Mucosa of gallbladder (tissue), 1 donor: ENCODE results near the gene CLN5. TPM values are rescaled to one million over a fixed set of nuclear protein-coding genes. Genes with fewer than 3 reads are reported as not detected.
A peak's percentile ranks its signal among the peaks of the same experiment; 100 is the strongest.

Experiments
- DNase-seq: peaks from one replicate; pipeline ENCODE4 v3.0.0-alpha.2; 2020; ENCODE audit warnings: low spot score
- total RNA-seq: library from RNA; stranded (reverse); gene quantifications from one replicate; pipeline ENCODE4 v1.2.1, GENCODE V29; 2021
- donor health status: DM: no; HTN: no; CAD: no.

CLN5 gene
- total RNA-seq, 1 donor from 2014 or later: 56.9 TPM

- DNase-seq: no peak
Observed at GRCh38 chr13:77016888-77017623, 25.2 kb downstream of the CLN5 start.

DNA sequence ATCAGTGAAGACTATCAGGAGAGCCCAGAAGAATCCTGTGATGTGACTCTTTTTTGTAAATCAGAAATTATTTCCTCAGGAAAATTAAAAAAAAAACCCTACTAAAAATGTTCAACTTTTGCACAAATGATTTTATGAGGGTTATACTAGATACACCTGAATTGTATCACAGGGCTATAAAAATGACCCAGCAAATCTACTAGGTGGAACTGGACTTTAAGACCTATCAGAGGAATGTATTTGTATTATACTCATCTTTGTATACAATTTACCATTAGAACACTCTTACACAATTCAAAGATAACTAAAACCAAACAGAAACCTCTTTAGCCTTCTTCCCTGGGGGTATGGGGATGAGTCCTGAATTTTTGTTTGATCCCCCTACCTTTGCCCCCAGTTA is 27.9 kb downstream of the CLN5 start:
- no peak for DNase-seq

- DNase-seq: no peak
Observed at GRCh38 chr13:77022341-77022740, 30.5 kb downstream of the CLN5 start.

DNA sequence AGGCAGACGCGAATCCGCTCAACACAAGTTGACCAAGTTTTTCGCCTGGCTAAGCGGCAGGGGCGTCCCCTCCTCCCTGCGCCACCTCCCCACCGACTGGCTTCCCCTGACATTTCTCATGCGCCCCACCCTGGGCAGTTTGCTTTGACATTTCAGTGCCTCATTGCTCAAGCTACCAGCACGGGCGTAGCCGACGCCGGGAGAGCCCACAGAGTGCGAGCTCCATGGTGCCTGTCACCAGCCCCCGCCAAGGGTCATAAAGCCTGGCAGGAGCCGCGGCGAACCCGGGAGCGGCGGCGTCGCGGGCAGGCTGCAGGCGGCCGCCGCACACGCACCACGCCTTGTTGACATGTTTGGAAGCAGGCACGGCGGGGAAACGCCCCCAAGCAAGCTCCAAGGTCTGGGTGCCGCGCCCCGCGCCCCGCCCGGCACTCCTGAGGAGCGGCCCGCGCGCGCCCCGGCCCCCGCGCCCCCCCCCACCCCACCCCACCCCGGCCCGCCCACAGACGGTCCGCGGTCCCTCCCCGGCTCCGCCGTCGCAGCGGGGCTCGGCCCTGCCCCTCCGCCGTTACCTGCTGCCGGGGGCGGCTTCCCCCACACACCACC is 34.5 kb downstream of the CLN5 start:
- peak; percentile 81 for DNase-seq

- peak; percentile 84 for DNase-seq
Observed at GRCh38 chr13:77026861-77027621, 35.2 kb downstream of the CLN5 start, which contains the start of gene FBXL3. TSS of gene FBXL3 (minus strand) at chr13:77027159. CDS start at chr13:77021860, 5,299 bp downstream.

DNA sequence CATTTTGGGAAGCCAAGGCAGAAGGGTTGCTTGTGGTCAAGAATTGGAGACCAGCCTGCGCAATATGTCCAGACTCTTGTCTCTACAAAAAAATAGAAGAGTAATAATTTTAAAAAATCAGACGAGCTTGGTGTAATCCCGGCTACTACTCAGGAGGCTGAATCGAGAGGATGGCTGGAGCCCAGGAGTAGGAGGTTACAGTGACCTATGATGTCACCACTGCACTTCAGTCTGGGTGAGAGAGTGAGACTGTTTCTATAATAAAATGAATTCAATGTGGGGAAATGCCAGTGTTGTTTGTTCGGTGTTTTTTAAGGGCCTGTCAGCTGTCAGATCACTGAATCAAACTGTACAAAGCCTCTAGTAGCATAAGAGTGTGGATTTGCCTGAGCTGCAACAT is 36.3 kb downstream of the CLN5 start:
- no peak for DNase-seq

GRCh38 chr13:77029436-77029835 is 37.6 kb downstream of the CLN5 start:
- no peak for DNase-seq

- no peak for DNase-seq
Observed at GRCh38 chr13:77031656-77032243, 39.9 kb downstream of the CLN5 start.

DNA sequence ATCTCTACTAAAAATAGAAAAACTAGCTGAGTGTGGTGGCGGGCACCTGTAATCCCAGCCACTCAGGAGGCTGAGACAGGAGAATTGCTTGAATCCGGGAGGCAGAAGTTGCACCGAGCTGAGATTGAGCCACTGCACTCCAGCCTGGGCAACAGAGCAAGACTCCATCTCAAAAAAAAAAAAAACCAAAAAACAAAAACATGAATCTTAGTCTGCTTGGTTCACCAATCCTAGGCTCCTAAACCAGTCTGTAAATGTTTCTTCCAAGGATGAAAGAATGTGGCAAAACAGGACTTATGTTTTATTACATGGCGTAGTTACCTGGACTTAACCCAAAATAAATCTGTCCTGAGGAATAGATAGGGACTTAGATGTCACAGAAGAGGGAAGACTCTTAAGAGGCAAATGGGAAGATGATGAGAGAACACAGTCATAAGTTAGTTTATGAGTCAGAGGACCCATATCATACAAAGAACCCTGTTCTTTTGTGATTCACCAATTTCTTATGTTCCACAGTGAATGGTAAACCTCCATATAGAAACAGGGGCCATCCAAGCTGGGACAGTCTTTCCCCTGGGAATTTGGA is 41.9 kb downstream of the CLN5 start:
- DNase-seq: no peak

DNA sequence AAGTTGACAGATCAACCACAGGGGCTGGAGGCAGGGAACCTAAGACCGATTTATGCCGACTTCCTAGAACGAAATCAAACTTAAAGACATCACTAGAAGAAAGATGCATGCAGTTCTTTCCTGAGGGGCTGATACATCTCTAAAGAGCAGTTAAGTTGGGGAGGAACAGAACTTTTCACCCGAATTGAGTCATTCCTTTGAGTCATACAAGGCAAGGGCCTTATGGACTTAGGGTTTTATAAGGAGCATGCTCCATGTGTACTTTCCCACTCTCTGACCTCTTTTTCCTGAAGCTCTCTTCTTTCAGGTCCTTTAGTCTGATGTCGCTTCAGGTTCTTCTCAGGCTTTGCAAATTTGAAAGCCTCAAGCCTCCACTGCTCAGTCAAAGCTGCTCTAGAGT is 43.0 kb downstream of the CLN5 start:
- DNase-seq: no peak

- DNase-seq: no peak
Observed at GRCh38 chr13:77036279-77036678, 44.4 kb downstream of the CLN5 start.

DNA sequence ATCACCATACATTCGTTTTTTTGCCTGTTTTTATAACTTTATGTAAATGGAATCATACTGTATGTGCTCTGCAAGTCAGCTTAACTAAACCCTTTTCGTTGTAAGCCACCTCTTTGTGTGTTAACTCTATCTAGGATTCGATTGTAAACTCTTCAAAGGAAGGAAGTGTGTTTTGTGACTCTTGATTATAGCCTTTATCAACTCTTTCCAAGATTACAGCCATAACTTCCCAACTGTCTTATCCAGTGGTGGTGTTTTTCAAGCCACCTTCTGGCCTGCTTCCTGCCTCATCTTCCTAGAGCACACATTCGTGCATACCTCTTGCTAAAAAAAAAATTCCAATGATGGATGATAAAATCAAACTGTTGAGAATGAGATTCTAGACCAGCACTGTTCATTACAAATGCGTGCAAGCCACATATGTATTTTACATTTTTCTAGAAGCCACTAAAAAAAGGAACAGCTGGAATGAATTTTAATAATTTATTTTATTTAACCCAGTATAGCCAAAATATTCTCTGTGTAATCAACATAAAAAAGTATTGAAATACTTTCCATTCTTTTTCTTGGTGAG is 47.1 kb downstream of the CLN5 start:
- DNase-seq: no peak

DNA sequence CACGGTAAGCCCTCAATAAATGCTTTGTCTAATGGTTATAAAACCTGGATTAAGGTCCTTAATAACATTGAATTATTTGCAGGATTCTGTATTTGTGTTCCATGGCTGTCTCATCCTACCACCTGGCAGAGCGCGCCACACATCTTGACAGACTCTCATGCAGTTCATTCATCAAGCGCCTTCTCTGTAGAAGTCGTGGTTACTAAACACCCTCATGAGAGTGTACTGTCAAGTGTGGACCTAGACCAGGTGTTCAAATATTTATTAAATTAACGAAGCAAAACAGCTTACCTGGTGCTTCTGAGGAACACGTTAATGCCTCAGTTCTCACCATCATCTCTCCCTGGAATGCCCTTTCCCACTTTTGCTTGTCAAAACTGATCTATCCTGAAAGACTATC is 48.2 kb downstream of the CLN5 start:
- no peak for DNase-seq

DNA sequence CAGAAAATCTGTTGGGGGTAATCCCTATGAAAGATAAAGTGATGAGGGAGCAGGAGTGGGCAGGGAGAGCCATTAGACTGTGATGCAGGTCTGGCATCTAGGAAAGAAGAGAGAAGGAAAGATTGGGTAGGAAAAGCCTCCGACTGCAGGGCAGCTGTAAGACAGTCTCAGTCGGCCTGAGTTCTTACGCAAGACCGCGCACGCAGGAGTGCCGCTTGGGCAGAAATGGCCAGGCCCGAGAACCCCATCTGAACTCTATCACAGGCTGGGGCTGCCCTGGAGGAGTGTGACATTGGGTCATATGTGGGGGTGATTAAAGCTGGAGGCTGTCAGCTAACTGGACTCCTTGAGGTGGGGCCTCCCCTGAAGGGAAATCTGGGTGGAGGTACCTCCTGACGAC is 49.0 kb downstream of the CLN5 start:
- no peak for DNase-seq

DNA sequence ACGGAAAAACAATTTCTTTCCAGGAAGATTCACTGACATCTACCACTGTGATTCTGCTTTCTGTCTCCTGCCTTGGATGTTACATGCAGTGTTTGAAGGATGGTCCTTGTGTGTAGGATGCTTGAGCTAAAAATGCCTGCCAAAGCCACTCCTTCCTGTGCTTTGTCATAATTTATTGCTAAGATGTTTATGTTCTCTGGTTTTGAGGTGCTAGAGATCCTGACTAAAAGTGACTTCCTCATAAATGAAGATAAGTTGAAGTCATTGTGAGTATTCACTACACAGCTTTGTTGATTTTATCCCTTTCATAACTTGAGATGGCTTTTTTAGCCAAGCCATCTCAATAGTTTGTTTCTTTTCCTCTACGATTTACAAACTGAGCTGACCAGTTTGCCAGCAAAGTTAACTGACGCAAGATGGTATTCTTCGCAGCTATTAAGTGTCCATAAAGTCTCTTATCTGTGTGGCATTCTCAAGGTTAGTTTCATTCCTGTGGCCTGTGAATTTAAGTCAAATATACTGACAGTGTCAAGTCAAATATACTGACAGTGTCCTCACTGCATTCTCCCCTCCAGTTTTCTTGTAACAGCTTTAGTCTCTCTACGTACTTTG is 50.8 kb downstream of the CLN5 start:
- no peak for DNase-seq

DNA sequence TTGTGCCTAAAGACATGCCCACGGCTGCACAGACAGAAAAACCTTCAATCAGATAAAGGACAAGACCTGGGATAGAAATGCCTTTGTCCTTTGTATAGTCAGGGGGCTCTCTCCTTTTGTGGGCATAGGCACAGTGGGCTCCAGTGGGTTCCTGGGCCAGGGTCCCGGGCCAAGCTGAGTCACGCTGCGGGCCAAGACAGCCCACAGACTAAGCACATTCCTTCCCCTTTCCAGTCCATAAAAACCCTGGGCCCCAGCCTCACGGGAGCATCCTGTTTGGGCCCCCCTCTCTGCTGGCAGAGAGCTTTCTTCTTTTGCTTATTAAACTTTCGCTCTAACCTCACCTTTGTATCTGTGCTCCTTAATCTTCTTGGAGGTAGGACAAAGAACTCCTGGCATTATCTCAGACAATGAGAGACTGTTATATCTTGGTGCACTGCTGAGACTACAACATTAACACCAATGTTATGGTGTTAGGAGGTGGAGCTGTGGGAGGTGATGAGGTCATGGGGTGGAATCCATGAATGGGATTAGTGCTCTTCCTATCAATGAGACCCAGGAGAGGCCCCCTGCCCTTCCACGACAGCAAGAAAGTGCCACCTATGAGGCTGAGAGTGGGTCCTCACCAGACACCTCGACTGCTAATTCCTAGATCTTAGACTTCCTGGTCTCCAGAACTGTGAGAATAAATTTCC is 55.9 kb downstream of the CLN5 start:
- no peak for DNase-seq

GRCh38 chr13:77048681-77049080 is 56.8 kb downstream of the CLN5 start:
- DNase-seq: no peak

DNA sequence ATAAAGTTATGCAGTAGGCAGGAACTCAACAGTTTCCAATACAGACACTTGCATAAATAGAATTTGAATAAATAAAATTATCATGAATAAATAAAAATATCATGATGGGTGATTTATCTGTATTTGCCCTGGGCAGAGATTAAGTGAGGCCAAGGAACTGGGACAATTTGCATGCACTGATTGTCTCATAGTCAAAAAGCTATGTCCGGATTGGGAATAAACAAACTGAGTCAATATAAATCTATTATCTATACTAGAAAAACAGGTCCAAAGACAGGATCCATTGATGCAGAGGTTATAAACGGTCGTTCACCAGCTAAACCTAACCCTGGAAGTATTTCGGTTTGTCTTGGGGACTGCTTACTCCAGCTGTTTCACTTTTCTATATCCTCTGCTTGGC is 61.3 kb downstream of the CLN5 start:
- DNase-seq: no peak
